Esophagus mucosa (tissue), 1 donor: Measurements from ENCODE around the gene GTF2H2C_2.
"Not testable (repeated sequence)": the region's sequence is repeated elsewhere in the genome, so short reads cannot be mapped to it uniquely, and the experiment has no call there.

Source experiments
- ATAC-seq: fragments of 200-7000 bp; cut with Tn5 transposase; one replicate; pipeline ENCODE4 v1.9.1; 2020
- donor health status: DM: yes; HTN: yes; CAD: no.

Gene GTF2H2C_2

DNA sequence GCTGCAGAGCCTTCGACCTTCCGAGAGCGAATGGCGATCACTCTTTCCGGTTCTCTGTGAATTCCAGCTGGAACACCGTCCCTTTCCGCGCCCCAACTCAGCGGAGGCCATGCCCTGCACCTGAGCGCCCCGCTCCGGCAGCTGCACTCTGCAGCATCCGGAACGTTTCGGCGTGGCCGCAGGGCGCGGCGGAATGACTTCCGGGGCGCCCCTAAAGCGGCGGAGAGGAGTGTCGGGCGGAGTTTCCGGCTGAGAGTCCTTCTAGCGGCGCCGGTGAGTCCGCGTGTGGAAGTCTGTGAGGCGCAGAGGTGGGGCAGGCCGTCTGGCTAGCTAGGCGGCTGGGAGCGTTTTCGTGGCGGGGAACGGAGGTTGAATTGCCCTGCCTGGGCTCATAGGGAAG lies at the start of gene GTF2H2C_2:
GTF2H2C_2 (plus strand) TSS at position 252 of the 400 bp plus-strand sequence.
- peak; percentile 99 for ATAC-seq

- not testable (repeated sequence) for ATAC-seq
Measured at GRCh38 chr5:70400984-70401686, 14.0 kb upstream of the GTF2H2C_2 start.

GRCh38 chr5:70421322-70421721 lies 6.2 kb downstream of the GTF2H2C_2 start:
- ATAC-seq: not testable (repeated sequence)

- not testable (repeated sequence) for ATAC-seq
Measured at GRCh38 chr5:70423215-70423614, 8.0 kb downstream of the GTF2H2C_2 start.

GRCh38 chr5:70438518-70438917 lies 23.4 kb downstream of the GTF2H2C_2 start:
- peak; percentile 81 for ATAC-seq

GRCh38 chr5:70449565-70449964 lies 34.4 kb downstream of the GTF2H2C_2 start:
- not testable (repeated sequence) for ATAC-seq

DNA sequence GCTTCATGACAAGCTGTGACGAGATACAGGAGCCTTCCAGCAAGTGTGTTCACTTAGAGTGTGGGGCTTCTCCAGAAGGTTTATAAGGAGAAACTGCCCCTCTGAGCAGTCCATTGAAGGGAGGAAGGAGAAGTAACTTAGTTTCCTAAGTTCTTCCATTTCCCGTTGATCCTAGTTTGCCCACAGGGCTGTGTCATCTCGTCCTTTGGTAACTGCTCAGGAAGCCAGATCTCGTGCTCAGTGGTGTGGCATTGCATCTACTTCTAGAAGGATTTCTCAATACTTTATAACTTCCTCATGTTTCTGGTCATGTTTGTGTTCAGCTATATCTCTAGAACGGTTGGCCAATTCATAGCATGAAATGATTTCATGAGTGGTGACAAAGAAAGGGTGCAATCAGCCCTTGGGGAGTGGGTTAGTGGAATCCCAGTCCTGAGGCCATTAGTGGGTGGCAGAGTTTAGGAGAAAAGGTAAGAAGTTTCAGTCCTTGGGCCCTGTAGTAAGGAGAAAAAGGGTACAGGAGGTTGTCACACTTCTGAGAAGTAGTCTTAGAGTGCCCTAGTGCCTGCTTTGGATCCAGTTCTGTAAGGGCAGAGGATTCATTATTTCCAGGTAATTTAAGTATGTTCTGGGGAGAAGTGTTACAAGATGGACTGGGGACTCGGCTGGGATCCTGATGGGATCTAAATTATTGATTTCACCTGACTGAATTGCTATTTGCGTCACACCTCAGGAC lies 36.2 kb downstream of the GTF2H2C_2 start:
- ATAC-seq: peak; percentile 37

DNA sequence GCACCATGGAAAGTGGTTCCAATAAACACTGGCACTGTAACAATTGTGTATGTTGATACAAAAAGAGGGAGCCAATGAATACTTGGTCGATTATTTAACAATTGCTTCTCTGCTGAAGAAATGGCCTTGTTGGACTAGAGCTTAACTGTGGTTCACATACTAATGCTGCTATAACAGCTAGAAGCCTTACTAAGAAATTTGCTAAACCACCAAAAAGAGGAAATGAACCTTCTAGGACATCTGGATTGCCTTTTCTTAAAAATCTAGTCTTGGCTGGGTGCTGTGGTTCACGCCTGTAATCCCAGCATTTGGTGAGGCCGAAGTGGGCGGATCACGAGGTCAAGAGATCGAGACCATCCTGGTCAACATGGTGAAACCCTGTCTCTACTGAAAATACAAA lies 41.9 kb downstream of the GTF2H2C_2 start:
- ATAC-seq: not testable (repeated sequence)

GRCh38 chr5:70459188-70459587 lies 44.0 kb downstream of the GTF2H2C_2 start:
- not testable (repeated sequence) for ATAC-seq

- not testable (repeated sequence) for ATAC-seq
Measured at GRCh38 chr5:70461984-70462383, 46.8 kb downstream of the GTF2H2C_2 start.

GRCh38 chr5:70464019-70464637 lies 49.0 kb downstream of the GTF2H2C_2 start:
- peak; percentile 65 for ATAC-seq

GRCh38 chr5:70469926-70470509 lies 54.9 kb downstream of the GTF2H2C_2 start:
- not testable (repeated sequence) for ATAC-seq
